H1 (cell line): ENCODE results near the gene LCN15. TPM values are rescaled to one million over a fixed set of nuclear protein-coding genes. Genes with fewer than 3 reads are reported as not detected.

ENCODE experiments used
- KDM5A ChIP-seq: fragments of 200-600 bp; IDR thresholded peaks from 2 replicates; pipeline ENCODE4 v1.7.1; 2012; ENCODE audit warnings: mild to moderate bottlenecking, low read length, inconsistent platforms, mixed read lengths
- polyA plus RNA-seq, 7 experiments: library from polyadenylated mRNA; depleted of rRNA in 3 of 7; stranded (reverse) in 5 of 7; unstranded in 2 of 7; fragments of >200 nt in 5 of 7; fragments of 200-250 nt in 2 of 7; gene quantifications; 1 replicate in 5 of 7; 2 replicates in 1 of 7; 4 replicates in 1 of 7; pipeline versions ENCODE4 v1.2.1 to v1.2.3, GENCODE V29; 2011 to 2013; ENCODE audit warnings: missing spikeins in 2 of 7, mixed read lengths in 2 of 7
- total RNA-seq: library from RNA; stranded (reverse); fragmentation: NEBNext Ultra II Directional; extraction: Animal tissue kit (Norgen Biotek cat#: 25700); gene quantifications from 2 replicates; pipeline ENCODE4 v1.2.1, GENCODE V29; 2021

Gene LCN15
- total and polyA plus RNA-seq, 2 of the 8 experiments (the other 6 are each of a cell fraction or from before 2014, with no cell fraction given), result 0.08 to 0.47 TPM

DNA sequence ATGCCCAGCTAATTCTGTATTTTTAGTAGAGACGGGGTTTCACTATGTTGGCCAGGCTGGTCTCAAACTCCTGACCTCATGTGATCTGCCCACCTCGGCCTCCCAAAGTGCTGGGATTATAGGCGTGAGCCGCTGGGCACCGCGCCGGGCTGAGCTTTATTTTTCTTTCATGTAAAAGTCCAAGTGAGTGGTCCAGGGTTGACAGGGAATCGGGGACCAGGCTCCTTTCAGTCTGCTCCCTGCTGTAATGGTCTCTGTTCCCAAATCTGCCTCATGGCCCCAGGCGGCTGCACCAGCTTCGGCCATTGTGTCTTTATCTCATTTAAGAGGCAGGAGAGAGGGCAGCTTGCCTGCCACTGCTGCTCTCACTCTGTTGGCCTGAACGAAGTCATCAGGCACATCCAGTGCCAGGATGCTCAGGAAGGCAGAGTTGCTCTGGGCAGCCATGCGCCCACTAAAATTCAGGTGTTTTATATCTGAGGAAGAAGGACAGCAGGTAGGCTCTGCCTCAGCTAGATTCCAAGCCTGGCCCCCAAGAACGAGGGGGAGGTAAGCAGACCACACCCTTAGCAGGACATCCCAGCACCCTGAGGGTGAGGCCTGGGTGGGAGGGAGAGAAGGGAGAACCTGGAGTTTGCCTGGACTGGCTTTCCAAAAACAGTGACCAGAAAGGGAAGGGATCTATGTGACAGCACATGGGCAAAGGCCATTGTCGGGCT, 30.1 kb upstream of the LCN15 start (continued):
- TF ChIP-seq KDM5A, result no peak
